IMR-90 (cell line): ENCODE measurements around the gene EPHA2. TPM values are rescaled to one million over a fixed set of nuclear protein-coding genes. Genes with fewer than 3 reads are reported as not detected.

Experiments
- ATAC-seq: fragments of 200-7000 bp; cut with Tn5 transposase; 2 replicates; pipeline ENCODE4 v1.9.1; 2020; ENCODE audit warnings: low read depth, mild to moderate bottlenecking, moderate library complexity
- BruUV-seq: library from RNA; stranded (reverse); fragments of 400-500 nt; replicated peaks from 2 replicates; lab custom pipeline; 2021; lab: Mats Ljungman, UMichigan
- CTCF ChIA-PET: fragments of 300-600 bp; formaldehyde crosslinking; extraction: SDS; loops from one replicate; lab custom pipeline; 2021; ENCODE audit warnings: antibody characterized with exemption; lab: Yijun Ruan, JAX
- POLR2A ChIA-PET: fragments of 300-600 bp; sonication (Branson Sonifier 250); formaldehyde crosslinking; loops from one replicate; lab custom pipeline; 2022; ENCODE audit warnings: antibody characterized with exemption; ENCODE audit not compliant: unreplicated experiment; lab: Charles Lee
- DNase-seq: peaks from one replicate; pipeline ENCODE4 v3.0.0; 2013
- H2AFZ ChIP-seq: replicated peaks from 2 replicates; pipeline ENCODE3; 2013; ENCODE audit warnings: low read length, mild to moderate bottlenecking; ENCODE audit not compliant: poor library complexity
- H2AK5ac ChIP-seq: 2 replicates; pipeline ENCODE4 v1.6.1; 2013; ENCODE audit warnings: low read depth, low read length, inconsistent platforms
- H2AK9ac ChIP-seq: replicated peaks from 2 replicates; pipeline ENCODE3; 2013; ENCODE audit warnings: mild to moderate bottlenecking, low read depth, low read length, moderate library complexity; ENCODE audit not compliant: poor library complexity
- H2BK120ac ChIP-seq: 2 replicates; pipeline ENCODE4 v1.6.1; 2013; ENCODE audit warnings: low read depth, low read length, inconsistent platforms
- H2BK15ac ChIP-seq: 3 replicates; pipeline ENCODE4 v1.6.1; 2013; ENCODE audit warnings: low read depth, low read length, inconsistent platforms
- H2BK20ac ChIP-seq: 2 replicates; pipeline ENCODE4 v1.6.1; 2013; ENCODE audit warnings: low read depth, mild to moderate bottlenecking, inconsistent platforms, low read length, moderate library complexity
- H2BK5ac ChIP-seq: 2 replicates; pipeline ENCODE4 v1.6.1; 2013; ENCODE audit warnings: mild to moderate bottlenecking, low read depth, low read length, inconsistent platforms; ENCODE audit not compliant: poor library complexity, severe bottlenecking
- H3K14ac ChIP-seq: replicated peaks from 2 replicates; pipeline ENCODE4 v1.6.1; 2013; ENCODE audit warnings: low read depth, low read length, inconsistent platforms
- H3K18ac ChIP-seq: 2 replicates; pipeline ENCODE4 v1.6.1; 2013; ENCODE audit warnings: low read depth, low read length, control low read depth
- H3K23ac ChIP-seq: 2 replicates; pipeline ENCODE4 v1.6.1; 2013; ENCODE audit warnings: low read depth, low read length, inconsistent platforms
- H3K27ac ChIP-seq: 2 replicates; pipeline ENCODE4 v1.5.1; 2013; ENCODE audit warnings: mild to moderate bottlenecking, control low read depth, low read length; ENCODE audit not compliant: insufficient read depth
- H3K27me3 ChIP-seq: 2 replicates; pipeline ENCODE4 v1.6.1; 2013; ENCODE audit warnings: low read length; ENCODE audit not compliant: control insufficient read depth, insufficient read depth
- H3K36me3 ChIP-seq: 2 replicates; pipeline ENCODE4 v1.6.1; 2013; ENCODE audit warnings: low read length, mixed read lengths; ENCODE audit not compliant: control insufficient read depth, insufficient read depth
- H3K4ac ChIP-seq: 2 replicates; pipeline ENCODE4 v1.6.1; 2013; ENCODE audit warnings: low read depth, low read length, inconsistent platforms
- H3K4me1 ChIP-seq: 2 replicates; pipeline ENCODE4 v1.6.1; 2013; ENCODE audit warnings: low read length, mixed read lengths; ENCODE audit not compliant: control insufficient read depth, insufficient read depth
- H3K4me2 ChIP-seq: 2 replicates; pipeline ENCODE4 v1.6.1; 2013; ENCODE audit warnings: low read depth, mild to moderate bottlenecking, control low read depth, low read length, moderate library complexity
- H3K4me3 ChIP-seq: 2 replicates; pipeline ENCODE4 v1.5.1; 2013; ENCODE audit warnings: low read depth, mild to moderate bottlenecking, control low read depth, low read length, moderate library complexity; ENCODE audit not compliant: insufficient read depth
- H3K56ac ChIP-seq: 2 replicates; pipeline ENCODE4 v1.6.1; 2013; ENCODE audit warnings: low read length, inconsistent platforms; ENCODE audit not compliant: insufficient read depth; ENCODE audit errors: extremely low read depth
- H3K79me1 ChIP-seq, 2 experiments: 2 replicates each; pipeline ENCODE4 v1.6.1; 2013; ENCODE audit warnings: low read length in 2 of 2, inconsistent platforms in 1 of 2, low read depth in 1 of 2
- H3K9ac ChIP-seq: 2 replicates; pipeline ENCODE4 v1.6.1; 2013; ENCODE audit warnings: low read depth, low read length, control low read depth
- H3K9me1 ChIP-seq: 2 replicates; pipeline ENCODE4 v1.6.1; 2013; ENCODE audit warnings: low read length, inconsistent platforms; ENCODE audit not compliant: insufficient read depth
- H3K9me3 ChIP-seq: 2 replicates; pipeline ENCODE4 v1.6.1; 2013; ENCODE audit warnings: low read length; ENCODE audit not compliant: control insufficient read depth, insufficient read depth
- H4K20me1 ChIP-seq: 2 replicates; pipeline ENCODE4 v1.6.1; 2013; ENCODE audit warnings: low read length, inconsistent platforms; ENCODE audit not compliant: insufficient read depth
- H4K5ac ChIP-seq: 2 replicates; pipeline ENCODE4 v1.6.1; 2013; ENCODE audit warnings: mild to moderate bottlenecking, low read depth, low read length, control low read depth
- H4K8ac ChIP-seq, 2 experiments: 2 replicates each; pipeline ENCODE4 v1.6.1; 2013; ENCODE audit warnings: low read depth in 2 of 2, low read length in 2 of 2, control low read depth in 1 of 2, inconsistent platforms in 1 of 2
- H4K91ac ChIP-seq: 2 replicates; pipeline ENCODE4 v1.6.1; 2013; ENCODE audit warnings: low read depth, low read length, inconsistent platforms; ENCODE audit not compliant: insufficient read depth
- BHLHE40 ChIP-seq: fragments of 150-350 bp; IDR thresholded peaks from 2 replicates; pipeline ENCODE4 v1.6.1; 2016; ENCODE audit warnings: mild to moderate bottlenecking, low read depth, low read length
- CEBPB ChIP-seq: IDR thresholded peaks from 2 replicates; pipeline ENCODE4 v1.6.1; 2012; ENCODE audit warnings: low read depth, low read length, improper control_type of control experiment
- CHD1 ChIP-seq: IDR thresholded peaks from 2 replicates; pipeline ENCODE4 v1.6.1; 2012; ENCODE audit warnings: low read depth, low read length, improper control_type of control experiment
- CTCF ChIP-seq: conservative IDR thresholded peaks from 2 replicates; pipeline ENCODE4 v1.5.1; 2012; ENCODE audit warnings: mild to moderate bottlenecking, low read depth, low read length, improper control_type of control experiment
- FOS ChIP-seq: fragments of 150-350 bp; IDR thresholded peaks from 2 replicates; pipeline ENCODE4 v1.6.1; 2016; ENCODE audit warnings: low read depth, low read length
- MAFK ChIP-seq: IDR thresholded peaks from 2 replicates; pipeline ENCODE4 v1.6.1; 2012; ENCODE audit warnings: low read depth, low read length, improper control_type of control experiment
- MAZ ChIP-seq: IDR thresholded peaks from 2 replicates; pipeline ENCODE4 v1.6.1; 2012; ENCODE audit warnings: low read depth, mild to moderate bottlenecking, low read length, improper control_type of control experiment, moderate library complexity, borderline replicate concordance
- MXI1 ChIP-seq: IDR thresholded peaks from 2 replicates; pipeline ENCODE4 v1.6.1; 2012; ENCODE audit warnings: low read depth, mild to moderate bottlenecking, low read length, moderate library complexity, borderline replicate concordance
- NFE2L2 ChIP-seq: fragments of 150-350 bp; IDR thresholded peaks from 2 replicates; pipeline ENCODE4 v1.6.1; 2016; ENCODE audit warnings: low read depth, mild to moderate bottlenecking, low read length
- POLR2A ChIP-seq: IDR thresholded peaks from 2 replicates; pipeline ENCODE4 v1.6.1; 2012; ENCODE audit warnings: mild to moderate bottlenecking, low read depth, low read length
- RAD21 ChIP-seq: IDR thresholded peaks from 2 replicates; pipeline ENCODE4 v1.6.1; 2012; ENCODE audit warnings: low read length, improper control_type of control experiment
- RCOR1 ChIP-seq: IDR thresholded peaks from 2 replicates; pipeline ENCODE4 v1.6.1; 2012; ENCODE audit warnings: mild to moderate bottlenecking, low read length, improper control_type of control experiment; ENCODE audit not compliant: insufficient replicate concordance
- RFX5 ChIP-seq: IDR thresholded peaks from 2 replicates; pipeline ENCODE4 v1.8.0; 2012; ENCODE audit warnings: low read depth, mild to moderate bottlenecking, low read length, moderate library complexity
- SMC3 ChIP-seq: fragments of 150-350 bp; IDR thresholded peaks from 2 replicates; pipeline ENCODE4 v1.6.1; 2016; ENCODE audit warnings: low read depth, mild to moderate bottlenecking, antibody characterized with exemption, low read length, moderate library complexity
- WGBS, 2 experiments: methylation state at CpG; one replicate each; pipeline versions ENCODE4 v1.1.5 to v1.1.7; 2013; ENCODE audit warnings: missing lambda C conversion rate in 2 of 2; ENCODE audit not compliant: insufficient read length in 1 of 2; ENCODE audit errors: extremely low coverage in 2 of 2; 5-methylcytosine and 5-hydroxymethylcytosine counted together
- dilution Hi-C: fragments of 300-500 bp; cut with HindIII; formaldehyde crosslinking; loops from one replicate; pipeline ENCODE4 v1.14.3; 2018; ENCODE audit warnings: low sequenced_read_pairs; ENCODE audit not compliant: unreplicated experiment
- in situ Hi-C: fragments of 300-500 bp; cut with MboI; formaldehyde crosslinking; loops from 3 replicates; pipeline ENCODE4 v1.14.3; 2019; ENCODE audit warnings: low sequenced_read_pairs, inconsistent platforms, mixed read lengths
- intact Hi-C: fragments of 100-400 bp; cut with micrococcal nuclease; formaldehyde crosslinking; loops from 2 replicates; pipeline ENCODE4 v1.10.0; 2022
- polyA plus RNA-seq, 3 experiments: library from polyadenylated mRNA; depleted of rRNA; stranded (reverse); fragments of >200 nt; gene quantifications; 2 replicates each; pipeline ENCODE4 v1.2.3, GENCODE V29; 2012; ENCODE audit warnings: low replicate concordance in 1 of 3
- total RNA-seq: library from RNA; depleted of rRNA; stranded (reverse); fragments of >200 nt; gene quantifications from 2 replicates; pipeline ENCODE4 v1.2.3, GENCODE V29; 2012
- TF ChIP-seq, protein P1 (sequence below): fragments of 150-350 bp; IDR thresholded peaks from 2 replicates; pipeline ENCODE4 v1.6.1; 2017; ENCODE audit warnings: mild to moderate bottlenecking, antibody characterized with exemption, low read length, low read depth

EPHA2 gene
- total and polyA plus RNA-seq, 2 of the 4 experiments (the other 2 are of a cell fraction) = 24.0 to 72.6 TPM

GRCh38 chr1:16092923-16093511 is 62.9 kb downstream of the EPHA2 start:
- dilution Hi-C loops = no loop called here
- H3K14ac ChIP-seq = no peak overlapping the region

More at GRCh38 chr1:16092923-16093511, 62.9 kb downstream of the EPHA2 start:
- peaks cover 7% of the 10 kb centered on the region; the same call in 1 of the 2 replicates for H3K27me3 ChIP-seq
- in situ Hi-C loops = no loop called here
- no peak overlapping the region for H3K23ac ChIP-seq
- no peak overlapping the region for H2AFZ ChIP-seq
- H2BK20ac ChIP-seq = no peak overlapping the region
- H4K20me1 ChIP-seq = no peaks in the 10 kb centered on the region
- no peak overlapping the region for H4K5ac ChIP-seq
- no peaks in the 10 kb centered on the region for H3K9me1 ChIP-seq
- H3K4me2 ChIP-seq = no peak overlapping the region
- no peaks in the 10 kb centered on the region for H3K36me3 ChIP-seq
- H2BK5ac ChIP-seq = no peak overlapping the region
- H3K79me1 ChIP-seq = no peaks in the 10 kb centered on the region
- peaks cover 8% of the 10 kb centered on the region for H3K4me1 ChIP-seq
- ChIA-PET CTCF (interaction anchor here (1.4 kb wide), 1 partner anchor 11 kb away, joined by 4 read pairs; no protein-coding TSS in a partner anchor), POLR2A (no interaction called here)
- no peak overlapping the region for H3K27ac ChIP-seq
- no peak overlapping the region for H4K91ac ChIP-seq
- DNase-seq (no peak), ATAC-seq (no peak)
- no peak overlapping the region for H3K9ac ChIP-seq
- H4K8ac ChIP-seq = no peak overlapping the region
- no peak overlapping the region for H2BK120ac ChIP-seq
- H2AK5ac ChIP-seq = no peak overlapping the region
- BruUV-seq = no TSS peak
- no peak overlapping the region for H2AK9ac ChIP-seq
- no peak overlapping the region for H2BK15ac ChIP-seq
- WGBS, 2 experiments = no CpG with 5 or more reads among the region's 9 CpGs
- no peak overlapping the region for H3K18ac ChIP-seq
- no peak overlapping the region for H3K4me3 ChIP-seq
- H3K9me3 ChIP-seq = no peaks in the 10 kb centered on the region
- H3K56ac ChIP-seq = no peak overlapping the region
- intact Hi-C loops = no loop called here
- TF ChIP-seq CHD1 = no peak
- TF ChIP-seq MAZ = no peak
- no peak for TF ChIP-seq MAFK
- TF ChIP-seq MXI1 = no peak
- TF ChIP-seq FOS = no peak
- TF ChIP-seq CTCF = no peak
- TF ChIP-seq POLR2A = no peak
- no peak for TF ChIP-seq RAD21
- no peak for TF ChIP-seq CEBPB
- TF ChIP-seq RFX5 = no peak
- TF ChIP-seq RCOR1 = no peak
- no peak for TF ChIP-seq SMC3
- TF ChIP-seq, protein P1, sequence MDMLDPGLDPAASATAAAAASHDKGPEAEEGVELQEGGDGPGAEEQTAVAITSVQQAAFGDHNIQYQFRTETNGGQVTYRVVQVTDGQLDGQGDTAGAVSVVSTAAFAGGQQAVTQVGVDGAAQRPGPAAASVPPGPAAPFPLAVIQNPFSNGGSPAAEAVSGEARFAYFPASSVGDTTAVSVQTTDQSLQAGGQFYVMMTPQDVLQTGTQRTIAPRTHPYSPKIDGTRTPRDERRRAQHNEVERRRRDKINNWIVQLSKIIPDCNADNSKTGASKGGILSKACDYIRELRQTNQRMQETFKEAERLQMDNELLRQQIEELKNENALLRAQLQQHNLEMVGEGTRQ = no peak
- no peak for TF ChIP-seq NFE2L2
- no peak for TF ChIP-seq BHLHE40
- H3K4ac ChIP-seq = no peak overlapping the region
